ENCODE measurements around the gene GINM1.

DNA sequence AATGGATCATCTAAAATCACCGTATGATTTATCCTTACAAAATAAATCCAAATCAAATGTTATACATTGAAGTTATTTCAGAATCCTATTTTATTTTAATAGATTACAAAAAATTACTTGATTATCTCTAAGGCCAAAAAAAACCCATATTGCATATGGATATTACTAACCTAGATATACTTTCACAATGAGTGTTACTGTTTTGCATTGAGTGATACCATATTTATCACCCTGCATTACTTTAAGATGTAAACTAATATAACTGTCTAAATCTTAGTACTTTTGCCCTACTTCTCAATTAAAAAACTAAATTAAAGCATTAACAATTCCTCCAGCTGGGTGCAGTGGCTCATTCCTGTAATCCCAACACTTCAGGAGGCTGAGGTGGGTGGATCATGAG, 31.4 kb upstream of the GINM1 start:
- TF ChIP-seq RBAK (tag by site-specific recombination; IDR thresholded peaks at IDR 0.05): no peak
- TF ChIP-seq BCL11B (tag by site-specific recombination; IDR thresholded peaks at IDR 0.05; ENCODE audit: low read depth): no peak
- TF ChIP-seq CTCF (tag by site-specific recombination; IDR thresholded peaks at IDR 0.05): no peak
- TF ChIP-seq ZNF19 (tag by site-specific recombination; IDR thresholded peaks at IDR 0.05; ENCODE audit: low read depth): no peak
